ENCODE results near the gene SLC39A3. TPM values are rescaled to one million over a fixed set of nuclear protein-coding genes. Genes with fewer than 3 reads are reported as not detected.

Gene SLC39A3
- total RNA-seq, 1 experiment from 2014 or later: 32.4 TPM

GRCh38 chr19:2734589-2735288, 5.1 kb downstream of the SLC39A3 start:
- H3K4me1 ChIP-seq (ENCODE audit: insufficient read depth, low read length): no peaks in the 10 kb centered on the region
- H2BK12ac ChIP-seq (ENCODE audit: insufficient read length, low read depth, low read length): no peak overlapping the region
- H4K20me1 ChIP-seq (ENCODE audit: control insufficient read depth, insufficient read depth, insufficient read length): no peaks in the 10 kb centered on the region
- H3K27me3 ChIP-seq (ENCODE audit: insufficient read depth, low read length): no peaks in the 10 kb centered on the region
- no peaks in the 10 kb centered on the region; the same call in 1 of the 2 replicates for H3K27me3 Mint-ChIP-seq (ENCODE audit: low read depth)
- H3K27ac ChIP-seq (ENCODE audit: insufficient read length, low read depth, low read length): no peak overlapping the region
- no peaks in the 10 kb centered on the region for H3K9me3 ChIP-seq (ENCODE audit: control insufficient read depth, low read depth, low read length)
- no peak for DNase-seq
- peaks cover 5 to 6% of the 10 kb centered on the region in 2 experiments for H3K4me1 Mint-ChIP-seq
- H3K36me3 Mint-ChIP-seq (ENCODE audit: insufficient read depth in 1 of 3, low read depth in 3 of 3): peaks cover 33 to 45% (median 40%) of the 10 kb centered on the region in 3 experiments
- no peak overlapping the region for H4K5ac ChIP-seq (ENCODE audit: insufficient read length, low read depth, low read length)
- no peak overlapping the region for H2BK20ac ChIP-seq (ENCODE audit: low read depth, low read length, poor library complexity, severe bottlenecking)
- H3K4me3 Mint-ChIP-seq: no peak overlapping the region
- no peaks in the 10 kb centered on the region for H3K79me1 ChIP-seq (ENCODE audit: insufficient read depth, low read depth, low read length, poor library complexity, severe bottlenecking)
- H3K56ac ChIP-seq (ENCODE audit: insufficient read length, low read depth, low read length): no peak overlapping the region
- no peak overlapping the region for H4K8ac ChIP-seq (replicated peaks; ENCODE audit: insufficient read length, low read depth, low read length)
- no peak overlapping the region for H3K14ac ChIP-seq (ENCODE audit: insufficient read depth, low read length)
- H3K9ac ChIP-seq (ENCODE audit: extremely low read depth, insufficient read length, low read length): no peak overlapping the region
- no CpG with 5 or more reads among the region's 26 CpGs for WGBS (ENCODE audit: extremely low coverage, insufficient read length, low lambda C conversion rate)
- H3K4me2 ChIP-seq (ENCODE audit: insufficient read depth, insufficient read length, low read length): no peak overlapping the region
- H2BK120ac ChIP-seq (ENCODE audit: low read depth, low read length, poor library complexity, severe bottlenecking): no peak overlapping the region
- no peak overlapping the region for H3K4ac ChIP-seq (ENCODE audit: low read depth, low read length)
- no peak overlapping the region for H3K27ac Mint-ChIP-seq
- H2BK5ac ChIP-seq (ENCODE audit: insufficient read length, low read length): no peak overlapping the region
- TF ChIP-seq CTCF (conservative IDR thresholded peaks at IDR 0.05): no peak
- no peak overlapping the region for H2BK15ac ChIP-seq (ENCODE audit: low read depth, low read length)
- no peak overlapping the region for H3K23ac ChIP-seq (ENCODE audit: insufficient read length, low read depth, low read length)
- no peak overlapping the region for H3K18ac ChIP-seq (ENCODE audit: insufficient read length, low read depth, low read length)
- H2AFZ ChIP-seq (ENCODE audit: low read length): no peak overlapping the region
- peaks cover 5% of the 10 kb centered on the region for H3K23me2 ChIP-seq (ENCODE audit: insufficient read length, low read depth, low read length, poor library complexity, severe bottlenecking)
- no peak overlapping the region for H3T11ph ChIP-seq (ENCODE audit: low read length)
- H3K9me3 Mint-ChIP-seq: no peaks in the 10 kb centered on the region; a peak in 1 of 5 replicates
- H4K91ac ChIP-seq (ENCODE audit: insufficient read length, low read depth, low read length): no peak overlapping the region
- no peak overlapping the region for H2AK5ac ChIP-seq (ENCODE audit: insufficient read length, low read length)
- H3K79me2 ChIP-seq (ENCODE audit: insufficient read depth, low read length): no peaks in the 10 kb centered on the region
